Measurements from ENCODE around the gene PMPCA.
A peak's percentile ranks its signal among the peaks of the same experiment; 100 is the strongest.

PMPCA gene

GRCh38 chr9:136436055-136436634, 25.7 kb downstream of the PMPCA start:
- DNase-seq (ENCODE audit: low read depth), result no peak

- DNase-seq (ENCODE audit: low read depth), result no peak
These were observed 27.0 kb downstream of the PMPCA start for GRCh38 chr9:136437430-136437829.

DNA sequence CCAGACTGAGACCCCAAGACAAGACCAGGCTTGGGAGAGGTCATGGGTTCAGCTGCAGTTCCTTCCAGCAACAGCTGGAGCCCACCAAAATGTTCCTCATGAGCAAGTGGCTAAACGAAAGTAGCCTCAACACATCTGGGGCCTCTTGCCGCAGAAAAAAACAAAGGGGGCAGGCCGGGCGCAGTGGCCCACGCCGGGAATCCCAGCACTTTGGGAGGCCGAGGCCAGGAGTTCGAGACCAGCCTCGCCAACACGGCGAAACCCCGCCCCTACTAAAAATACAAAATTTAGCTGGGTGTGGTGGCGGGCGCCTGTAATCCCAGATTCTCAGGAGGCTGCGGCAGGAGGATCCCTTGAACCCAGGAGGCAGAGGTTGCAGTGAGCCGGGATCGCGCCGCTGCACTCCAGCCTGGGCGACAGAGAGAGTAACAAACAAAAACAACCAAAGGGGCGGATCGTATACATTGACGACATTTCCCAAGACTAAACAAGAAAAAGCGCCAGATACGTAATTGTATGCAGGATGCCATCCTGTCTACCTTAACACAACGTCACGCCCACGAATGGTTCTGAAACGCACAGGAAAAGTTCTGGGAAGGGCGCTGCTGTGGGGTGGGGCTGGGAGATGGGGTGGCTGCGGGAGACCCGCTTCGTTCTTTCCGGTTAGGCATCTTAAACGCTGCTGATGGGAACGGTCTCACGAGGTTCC, 27.5 kb downstream of the PMPCA start:
- DNase-seq (ENCODE audit: low read depth), result no peak

GRCh38 chr9:136438548-136439480, 28.4 kb downstream of the PMPCA start:
- DNase-seq (ENCODE audit: low read depth), result peak; percentile 51

DNA sequence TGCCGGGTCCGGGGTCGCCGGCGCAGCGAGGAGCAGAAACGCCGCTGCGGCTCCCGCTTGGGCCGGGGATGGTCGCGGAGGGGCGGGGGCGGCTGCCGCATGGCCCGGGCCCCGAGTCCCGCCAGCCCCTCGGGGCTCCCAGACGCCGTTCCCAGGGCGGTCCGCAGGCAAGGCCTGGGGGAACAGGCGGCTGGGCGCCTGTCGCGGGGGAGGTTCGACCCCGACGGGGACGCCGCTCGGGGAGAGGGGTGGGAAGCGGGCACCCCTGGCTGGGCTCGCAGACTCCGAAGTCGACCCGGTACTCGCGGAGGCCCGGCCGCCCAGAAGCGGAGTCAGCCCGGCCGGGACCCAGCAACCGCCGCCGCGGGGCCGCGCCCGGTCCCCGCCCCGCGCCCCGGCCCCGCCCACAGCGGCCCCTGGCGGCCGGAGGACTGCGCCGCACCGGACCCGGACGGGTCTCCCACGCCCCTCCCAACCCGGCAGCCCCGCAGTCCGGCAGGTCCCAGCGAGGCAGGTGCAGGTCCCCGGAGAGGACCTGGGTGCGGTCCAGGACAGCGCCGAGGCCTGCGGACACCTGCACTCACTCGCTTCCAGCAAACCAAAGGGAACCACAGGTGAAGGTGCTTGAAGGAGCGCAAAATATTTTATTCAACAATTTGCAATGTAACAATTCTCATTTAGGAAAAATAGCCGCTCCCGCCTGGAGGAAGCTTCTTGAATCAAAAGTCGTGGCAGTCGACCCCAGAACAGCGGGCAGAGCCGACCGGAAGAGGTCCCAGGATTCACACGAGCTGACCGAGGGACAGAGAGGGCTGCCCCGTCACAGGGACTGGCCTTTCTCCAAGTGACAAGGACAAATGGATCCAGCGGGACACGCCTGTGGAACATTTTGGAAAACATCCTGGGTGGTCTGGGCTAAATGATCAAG, 29.3 kb downstream of the PMPCA start, which contains the start of gene INPP5E:
INPP5E (minus strand) TSS at position 365 of the 928 bp plus-strand sequence. CDS start 426 bp downstream, outside the sequence.
- DNase-seq (ENCODE audit: low read depth), result peak; percentile 77

- DNase-seq (ENCODE audit: low read depth), result no peak
These were observed 30.8 kb downstream of the PMPCA start for GRCh38 chr9:136441191-136441680.

GRCh38 chr9:136441681-136442245, 31.3 kb downstream of the PMPCA start:
- DNase-seq (ENCODE audit: low read depth), result no peak

GRCh38 chr9:136442265-136442664, 31.8 kb downstream of the PMPCA start:
- DNase-seq (ENCODE audit: low read depth), result no peak

DNA sequence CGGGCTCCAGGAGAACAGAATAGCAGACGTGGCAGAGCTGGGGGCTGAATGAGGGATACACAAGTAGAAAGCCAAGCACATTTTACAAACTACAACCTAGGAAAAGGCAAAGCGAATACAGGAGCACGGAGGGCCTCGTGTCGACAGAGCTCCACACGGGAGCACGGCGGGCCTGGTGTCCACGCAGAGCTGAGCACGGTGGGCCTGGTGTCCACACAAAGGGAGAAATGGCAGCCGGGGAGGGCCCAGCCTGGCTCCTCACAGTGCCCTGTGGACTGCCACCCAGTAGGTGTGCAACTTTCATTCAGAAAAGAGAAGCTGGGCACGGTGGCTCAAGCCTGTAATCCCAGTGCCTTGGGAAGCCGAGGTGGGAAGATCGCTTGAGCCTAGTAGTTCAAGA, 32.6 kb downstream of the PMPCA start:
- DNase-seq (ENCODE audit: low read depth), result no peak

GRCh38 chr9:136443687-136444086, 33.2 kb downstream of the PMPCA start:
- DNase-seq (ENCODE audit: low read depth), result no peak

- no peak for DNase-seq (ENCODE audit: low read depth)
These were observed 33.6 kb downstream of the PMPCA start for GRCh38 chr9:136444102-136444501.

- DNase-seq (ENCODE audit: low read depth), result no peak
These were observed 35.3 kb downstream of the PMPCA start for GRCh38 chr9:136445799-136446198.

GRCh38 chr9:136447173-136447778, 36.8 kb downstream of the PMPCA start:
- DNase-seq (ENCODE audit: low read depth), result no peak

DNA sequence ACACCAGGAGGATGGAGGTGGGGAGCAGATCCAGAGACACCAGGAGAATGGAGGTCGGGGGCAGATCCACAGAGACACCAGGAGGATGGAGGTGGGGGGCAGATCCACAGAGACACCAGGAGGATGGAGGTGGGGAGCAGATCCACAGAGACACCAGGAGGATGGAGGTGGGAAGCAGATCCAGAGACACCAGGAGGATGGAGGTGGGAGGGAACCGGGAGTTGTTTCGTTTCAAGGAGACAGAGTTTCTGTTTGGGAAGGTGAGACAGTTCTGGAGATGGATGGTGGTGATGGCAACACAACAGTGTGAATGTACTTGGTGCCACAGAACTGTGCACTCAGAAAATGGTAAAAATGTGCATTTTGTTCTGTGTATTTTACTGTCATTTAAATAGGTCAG, 38.2 kb downstream of the PMPCA start:
- DNase-seq (ENCODE audit: low read depth), result no peak

- DNase-seq (ENCODE audit: low read depth), result no peak
These were observed 40.9 kb downstream of the PMPCA start for GRCh38 chr9:136451221-136451877.

DNA sequence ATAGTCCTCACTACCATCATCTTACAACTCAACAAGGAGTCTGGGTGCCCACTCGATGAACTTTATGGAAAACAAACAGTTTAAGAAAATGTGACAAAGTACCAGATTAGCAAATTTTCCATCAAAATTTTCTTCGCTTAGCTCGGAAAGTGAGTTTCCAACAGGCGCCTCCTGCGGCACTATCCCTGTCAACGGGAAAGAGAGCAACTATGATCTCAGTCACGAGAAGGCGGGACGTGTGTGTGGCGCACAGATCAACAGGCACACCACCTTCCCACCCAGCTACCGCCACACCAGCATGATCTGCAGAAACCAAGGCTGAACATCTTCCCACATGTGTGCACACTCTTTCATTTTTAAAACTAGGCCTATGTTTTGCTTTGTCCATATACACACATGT, 42.9 kb downstream of the PMPCA start:
- no peak for DNase-seq (ENCODE audit: low read depth)

- no peak for DNase-seq (ENCODE audit: low read depth)
These were observed 43.8 kb downstream of the PMPCA start for GRCh38 chr9:136454026-136454796.

DNA sequence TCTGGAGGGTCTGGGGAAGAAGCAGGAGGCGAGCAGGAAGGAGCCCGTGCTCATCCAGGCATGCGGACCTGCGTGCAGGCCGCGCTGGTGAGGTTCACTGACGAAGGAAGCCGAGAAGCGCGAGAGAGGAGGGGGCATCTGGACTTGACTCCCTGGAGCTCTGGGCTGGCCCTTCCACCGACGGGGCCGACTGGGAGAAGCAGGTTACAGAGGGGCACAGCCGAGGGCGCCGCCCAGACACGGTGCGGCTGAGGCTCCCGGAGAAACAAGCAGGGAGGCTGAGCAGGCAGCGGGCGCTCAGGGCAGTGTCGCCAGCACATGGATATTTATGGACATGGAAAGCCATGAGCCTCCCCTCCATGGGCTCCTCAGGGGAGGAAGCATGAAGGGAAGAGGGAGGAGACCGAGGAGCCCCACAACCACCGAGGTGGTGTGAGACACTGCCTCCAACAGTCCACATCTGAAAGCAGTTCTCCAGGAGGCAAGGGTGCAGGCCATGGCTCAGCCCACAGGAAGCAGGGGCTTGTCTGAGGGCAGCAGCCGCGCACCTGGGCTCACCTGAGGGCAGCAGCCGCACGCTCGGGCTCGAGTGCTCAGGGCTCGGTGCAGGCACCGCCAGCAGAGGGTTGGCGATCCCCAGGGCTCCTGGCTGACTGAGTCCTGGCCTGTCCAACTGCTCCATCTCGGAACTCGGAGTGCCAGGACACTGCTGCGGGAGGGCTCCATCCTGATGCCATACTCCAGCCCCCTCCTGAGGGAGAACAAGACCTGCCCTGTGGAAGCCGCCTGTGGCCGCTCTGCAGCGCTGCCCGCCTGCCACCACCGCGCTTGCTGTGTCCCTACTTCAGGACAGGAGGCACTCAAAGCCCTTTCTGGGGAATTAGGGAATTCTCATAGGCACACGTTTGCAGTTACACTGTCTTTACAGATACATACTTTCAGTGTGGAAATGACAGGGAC, 44.9 kb downstream of the PMPCA start:
- no peak for DNase-seq (ENCODE audit: low read depth)
